CD4-positive, alpha-beta T cell treated with Interleukin-2 at 100 ng/mL for 4 hours (primary cell): ENCODE data around the gene FRK.
"Not testable (repeated sequence)": the region's sequence is repeated elsewhere in the genome, so short reads cannot be mapped to it uniquely, and the experiment has no call there.

Experiments used
- DNase-seq: peaks from one replicate; pipeline ENCODE4 v3.0.0-alpha.2; 2020; ENCODE audit warnings: low spot score

FRK gene

GRCh38 chr6:116074732-116075390 lies 14.2 kb upstream of the FRK start:
- no peak for DNase-seq

DNA sequence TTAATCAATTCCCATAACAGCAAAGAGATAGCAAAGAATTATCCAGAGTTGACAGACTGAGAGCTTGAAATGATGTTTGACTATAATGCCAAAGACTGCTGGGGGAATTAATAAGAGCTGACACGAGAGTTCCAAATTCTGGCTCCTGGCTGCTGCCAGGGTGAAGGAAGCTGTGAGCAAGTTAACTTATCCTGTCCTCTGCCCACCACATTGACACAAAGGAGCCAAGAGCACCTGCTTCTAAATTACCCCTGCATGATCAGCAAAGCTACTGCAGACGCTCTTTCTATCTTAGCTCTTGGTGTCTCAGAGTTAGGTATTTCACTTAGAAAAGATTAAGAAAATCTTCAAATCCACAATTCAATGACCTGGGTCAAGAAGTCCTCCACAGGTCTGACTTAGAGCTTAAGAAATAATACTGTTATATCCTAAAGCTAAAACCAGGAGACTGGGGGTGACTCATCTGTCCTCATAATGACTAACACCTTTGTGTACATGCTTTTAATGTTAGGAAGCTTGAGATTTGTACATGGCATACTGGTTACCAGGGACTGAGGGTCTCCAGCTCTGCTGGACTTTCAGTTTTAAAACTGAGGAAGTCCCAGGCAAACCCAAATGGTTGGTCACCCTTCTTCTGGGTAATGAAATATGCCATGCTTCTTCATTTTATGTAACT lies 13.2 kb upstream of the FRK start:
- no peak for DNase-seq

DNA sequence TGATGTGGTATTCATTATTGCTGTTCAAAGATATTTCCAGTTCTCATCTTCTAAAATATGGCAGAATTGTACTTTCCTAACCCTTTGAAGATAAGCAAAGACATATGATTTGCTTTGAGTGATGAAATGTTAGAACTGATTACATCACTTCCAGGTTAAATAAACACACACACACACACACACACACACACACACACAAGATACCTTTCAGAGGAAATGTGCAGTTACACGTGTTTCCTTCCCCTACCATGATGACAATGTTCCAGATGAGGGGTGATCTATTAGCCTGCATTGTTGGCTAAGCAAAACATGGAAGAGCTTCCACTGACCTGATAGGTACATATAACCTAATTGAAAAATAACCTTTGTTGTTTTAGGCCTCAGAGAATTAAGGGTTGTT lies 11.7 kb upstream of the FRK start:
- no peak for DNase-seq

- no peak for DNase-seq
Measured at GRCh38 chr6:116070616-116071389, 10.1 kb upstream of the FRK start.

DNA sequence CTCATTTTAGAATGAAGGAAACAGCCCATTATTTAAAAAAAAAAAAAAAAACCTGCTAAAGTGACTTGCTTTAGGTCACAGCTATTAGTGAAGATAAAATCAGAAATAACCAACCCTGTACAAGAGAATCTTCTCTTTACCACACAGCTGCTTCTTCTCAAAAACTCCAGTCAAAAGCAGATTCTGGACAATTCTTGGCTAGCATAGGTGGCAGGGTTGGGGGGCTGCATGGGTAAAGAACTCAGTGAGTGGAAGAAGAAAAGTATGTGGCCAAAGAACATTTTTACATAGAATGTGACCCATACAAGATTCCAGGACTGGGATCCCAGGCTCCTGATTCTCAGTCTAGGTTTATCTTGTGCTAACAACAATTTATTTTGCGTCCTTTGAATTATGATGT lies 9.4 kb upstream of the FRK start:
- DNase-seq: no peak

GRCh38 chr6:116066789-116067188 lies 6.1 kb upstream of the FRK start:
- DNase-seq: no peak

DNA sequence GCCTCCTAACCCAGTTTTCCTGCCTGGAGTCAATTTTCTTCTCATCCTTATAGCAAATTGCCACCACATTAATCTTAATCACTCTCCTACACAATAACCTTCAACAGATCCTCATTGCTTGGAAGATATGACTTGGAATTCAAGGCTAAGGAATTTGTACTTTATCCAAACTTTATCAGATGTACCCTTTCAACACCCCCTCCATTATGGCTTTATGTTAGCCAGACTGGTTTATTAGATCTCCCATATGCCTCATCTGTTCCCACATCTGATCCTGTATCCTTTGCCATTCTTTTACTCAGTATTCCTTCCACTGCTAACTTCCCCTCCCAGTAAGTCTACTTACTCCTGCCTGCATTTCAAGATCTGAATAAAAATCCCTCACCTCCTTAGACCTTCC lies 4.0 kb upstream of the FRK start:
- no peak for DNase-seq

DNA sequence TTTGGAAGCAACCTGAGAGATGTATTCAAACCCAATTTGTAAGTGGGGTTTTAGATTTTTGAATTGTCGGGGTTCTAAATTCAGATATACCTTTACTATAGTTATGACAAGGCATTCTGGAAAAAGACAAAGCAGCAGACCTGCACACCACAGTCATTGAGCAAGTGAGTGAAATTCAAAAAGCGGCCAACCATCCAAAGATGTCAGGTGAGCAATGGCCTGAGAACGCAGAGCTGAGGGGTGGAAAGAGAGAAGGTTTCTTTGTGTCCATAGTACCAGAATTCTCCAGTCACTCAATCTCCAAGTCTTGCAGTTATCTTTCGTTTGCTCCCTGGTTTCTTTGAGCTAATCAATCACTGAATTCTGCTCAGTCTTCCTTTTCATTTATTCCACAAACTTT lies 1.8 kb upstream of the FRK start:
- no peak for DNase-seq

DNA sequence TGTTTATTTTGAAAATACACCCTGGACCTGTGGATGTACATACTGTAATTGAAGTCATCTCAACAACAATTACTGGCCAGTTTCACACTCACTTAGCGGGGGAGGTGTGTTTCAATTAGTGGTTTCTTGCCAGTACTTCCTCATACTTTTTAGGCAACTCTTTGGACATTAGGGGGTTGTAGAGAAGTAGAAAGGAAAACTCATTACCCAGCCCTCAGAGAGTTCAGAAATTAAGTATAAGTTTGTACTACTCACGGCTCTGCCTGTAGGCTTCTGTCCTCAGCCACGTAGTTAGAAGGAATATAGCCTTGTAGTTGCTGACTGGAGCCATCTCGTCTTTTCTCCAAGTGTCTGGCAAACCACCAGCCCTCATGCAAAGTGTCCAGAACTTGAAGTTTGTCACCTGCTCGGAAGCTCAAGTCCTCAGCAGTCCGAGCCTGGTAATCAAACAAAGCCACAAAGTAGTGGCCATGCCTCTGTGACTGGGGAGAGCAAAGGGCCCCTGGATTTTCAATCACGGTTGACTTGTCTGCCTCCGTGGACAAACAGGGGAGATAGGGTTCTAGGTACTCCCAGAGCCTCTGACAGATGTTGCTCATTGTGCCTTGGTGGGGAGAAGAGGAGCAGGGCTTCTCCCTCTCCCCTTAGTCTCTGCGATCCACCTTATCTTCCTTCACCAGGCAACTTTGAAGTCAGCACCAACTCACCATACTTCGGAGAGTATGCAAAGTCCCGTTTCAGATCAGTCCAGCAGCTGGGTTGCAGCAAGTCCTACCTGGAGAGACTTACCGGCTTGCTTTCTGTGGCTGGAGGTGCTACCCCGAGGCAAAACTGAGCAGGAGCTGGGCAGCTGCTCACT lies 749 bp downstream of the FRK start:
- DNase-seq: no peak

GRCh38 chr6:116057766-116058165 lies 2.9 kb downstream of the FRK start:
- no peak for DNase-seq

GRCh38 chr6:116055513-116055912 lies 5.2 kb downstream of the FRK start:
- no peak for DNase-seq

DNA sequence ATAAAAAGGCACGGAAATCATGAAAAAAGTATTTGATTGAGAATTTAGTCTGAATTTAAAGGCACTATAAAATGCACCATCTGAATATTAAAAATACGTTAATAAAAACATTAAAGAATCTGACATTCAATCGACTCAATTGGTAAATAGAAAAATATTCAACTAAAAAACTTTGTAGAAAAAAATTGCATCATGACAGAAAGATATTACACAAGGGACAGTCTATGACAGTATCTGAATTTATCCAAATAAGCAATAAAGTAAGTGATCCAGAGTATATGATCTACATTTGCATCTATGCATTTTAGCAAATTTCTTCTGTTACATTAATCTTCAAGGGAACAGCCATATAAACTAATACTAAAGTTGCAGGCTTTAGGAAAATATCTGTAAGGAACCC lies 9.4 kb downstream of the FRK start:
- no peak for DNase-seq

GRCh38 chr6:116050737-116051136 lies 10.0 kb downstream of the FRK start:
- DNase-seq: no peak

- DNase-seq: no peak
Measured at GRCh38 chr6:116049321-116049720, 11.4 kb downstream of the FRK start.

DNA sequence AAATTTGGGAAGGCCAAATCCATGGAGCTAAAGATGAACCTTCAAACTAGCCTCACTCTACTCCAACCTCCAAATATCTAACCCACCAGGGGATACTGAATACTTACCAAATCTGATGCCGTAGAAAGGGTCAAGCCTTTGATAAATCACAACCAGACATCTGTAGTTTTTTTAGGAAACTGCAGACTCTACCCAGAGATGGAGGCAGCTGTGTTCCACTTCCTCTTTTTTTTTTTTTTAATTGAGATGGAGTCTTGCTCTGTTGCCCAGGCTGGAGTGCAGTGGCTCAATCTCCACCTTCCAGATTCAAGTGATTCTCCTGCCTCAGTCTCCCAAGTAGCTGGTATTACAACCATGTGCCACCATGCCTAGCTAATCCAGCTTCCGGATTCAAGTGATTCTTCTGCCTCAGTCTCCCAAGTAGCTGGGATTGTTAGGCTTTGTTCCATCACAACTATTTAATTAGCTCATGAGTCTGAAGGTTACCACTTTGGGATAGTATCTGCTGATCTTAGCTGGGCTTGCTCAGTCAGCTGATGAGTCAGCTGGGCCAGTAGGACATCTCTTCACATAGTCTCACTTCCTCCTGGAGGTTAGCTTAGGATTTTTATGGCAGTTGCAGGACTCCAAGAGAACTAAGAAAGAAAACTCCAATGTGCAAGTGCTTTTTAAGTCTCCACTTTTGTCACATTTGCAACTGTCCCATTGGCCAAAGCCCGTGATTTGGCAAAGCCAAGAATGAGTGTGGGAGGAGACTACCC lies 13.3 kb downstream of the FRK start:
- no peak for DNase-seq

GRCh38 chr6:116046737-116047136 lies 14.0 kb downstream of the FRK start:
- no peak for DNase-seq

DNA sequence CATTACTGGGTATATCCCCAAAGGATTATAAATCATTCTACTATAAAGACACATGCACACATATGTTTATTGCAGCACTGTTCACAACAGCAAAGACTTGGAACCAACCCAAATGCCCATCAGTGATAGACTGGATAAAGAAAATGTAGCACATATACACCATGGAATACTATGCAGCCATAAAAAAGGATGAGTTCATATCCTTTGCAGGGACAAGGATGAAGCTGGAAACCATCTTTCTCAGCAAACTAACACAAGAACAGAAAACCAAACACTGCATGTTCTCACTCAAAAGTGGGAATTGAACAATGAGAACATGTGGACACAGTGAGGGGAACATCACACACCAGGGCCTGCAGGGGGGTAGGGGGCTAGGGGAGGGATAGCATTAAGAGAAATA lies 14.4 kb downstream of the FRK start:
- DNase-seq: not testable (repeated sequence)

GRCh38 chr6:116041934-116042333 lies 18.8 kb downstream of the FRK start:
- DNase-seq: no peak

DNA sequence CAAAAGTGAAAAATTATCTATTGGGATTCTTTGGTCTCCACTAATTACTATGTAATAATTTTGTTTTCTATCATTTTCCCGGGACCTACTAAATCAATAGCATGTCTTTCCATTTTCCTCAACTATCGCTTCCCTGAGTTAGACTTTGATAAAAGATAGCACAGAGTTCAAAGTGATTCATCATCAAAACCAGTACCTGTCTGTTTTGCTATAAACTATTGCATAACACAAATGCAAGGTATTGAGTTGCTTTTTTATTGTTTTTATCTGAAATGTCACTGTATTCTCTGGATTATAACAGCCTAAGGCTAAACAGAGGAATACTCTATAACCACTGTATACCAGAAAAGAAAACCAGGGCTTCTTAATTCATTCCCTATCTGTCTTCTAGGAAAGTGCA lies 19.7 kb downstream of the FRK start:
- DNase-seq: no peak

GRCh38 chr6:116036885-116037284 lies 23.8 kb downstream of the FRK start:
- DNase-seq: no peak

GRCh38 chr6:116036075-116036773 lies 24.5 kb downstream of the FRK start:
- DNase-seq: no peak
